T-helper 9 cell (primary cell): Measurements from ENCODE around the gene PRR12.

Experiments
- DNase-seq: peaks from one replicate; pipeline ENCODE4 v3.0.0-alpha.2; 2020
- total RNA-seq, 2 donors: gene quantifications; one replicate each; lab custom pipeline; 2026; lab: John Stamatoyannopoulos, UW

PRR12 gene
- 43.7 to 52.1 reads per million in 2 donors for total RNA-seq

GRCh38 chr19:49590971-49591730 lies at the start of gene PRR12:
Gene PRR12 (plus strand): TSS chr19:49591182. CDS start chr19:49591655, 473 bp downstream.
- DNase-seq, result peak; percentile 67

GRCh38 chr19:49541914-49542313 lies 49.1 kb upstream of the PRR12 start:
- DNase-seq, result no peak

- DNase-seq, result no peak
Observed at GRCh38 chr19:49542446-49542845, 48.5 kb upstream of the PRR12 start.

GRCh38 chr19:49543032-49543431 lies 48.0 kb upstream of the PRR12 start:
- no peak for DNase-seq

- no peak for DNase-seq
Observed at GRCh38 chr19:49544154-49544553, 46.8 kb upstream of the PRR12 start.

GRCh38 chr19:49546825-49547565 lies 44.0 kb upstream of the PRR12 start:
- peak; percentile 49 for DNase-seq

- no peak for DNase-seq
Observed at GRCh38 chr19:49549045-49549444, 41.9 kb upstream of the PRR12 start.

GRCh38 chr19:49551531-49551930 lies 39.5 kb upstream of the PRR12 start:
- no peak for DNase-seq

- peak; percentile 20 for DNase-seq
Observed at GRCh38 chr19:49552749-49553148, 38.2 kb upstream of the PRR12 start.

GRCh38 chr19:49553451-49554271 lies 37.3 kb upstream of the PRR12 start:
- peak; percentile 34 for DNase-seq

- DNase-seq, result peak; percentile 32
Observed at GRCh38 chr19:49554701-49555181, 36.2 kb upstream of the PRR12 start.

GRCh38 chr19:49555600-49556411 lies 35.2 kb upstream of the PRR12 start:
- DNase-seq, result peak; percentile 82

GRCh38 chr19:49556412-49557398 lies 34.3 kb upstream of the PRR12 start:
- DNase-seq, result peak; percentile 47

- no peak for DNase-seq
Observed at GRCh38 chr19:49557641-49558325, 33.2 kb upstream of the PRR12 start.

- no peak for DNase-seq
Observed at GRCh38 chr19:49558591-49558990, 32.4 kb upstream of the PRR12 start.

GRCh38 chr19:49559443-49559842 lies 31.5 kb upstream of the PRR12 start:
- no peak for DNase-seq

- peak; percentile 16 for DNase-seq
Observed at GRCh38 chr19:49559928-49560327, 31.1 kb upstream of the PRR12 start.

GRCh38 chr19:49560358-49560900 lies 30.6 kb upstream of the PRR12 start:
- peak; percentile 35 for DNase-seq

- no peak for DNase-seq
Observed at GRCh38 chr19:49564616-49565045, 26.4 kb upstream of the PRR12 start.

GRCh38 chr19:49565261-49565660 lies 25.7 kb upstream of the PRR12 start:
- DNase-seq, result no peak
